ENCODE measurements around the gene MPRIP.

GRCh38 chr17:17022456-17022855 is 19.8 kb upstream of the MPRIP start:
- TF ChIP-seq CTCF (IDR thresholded peaks at IDR 0.05): no peak
- no peak for TF ChIP-seq POLR2A (IDR thresholded peaks at IDR 0.05)

All from body of pancreas (tissue), 4 donors.